Activated CD8-positive, alpha-beta memory T cell treated with anti-CD3 and anti-CD28 coated beads for 36 hours (primary cell): ENCODE data around the gene TNS3. TPM values are rescaled to one million over a fixed set of nuclear protein-coding genes. Genes with fewer than 3 reads are reported as not detected.

ENCODE experiments used
- CTCF ChIA-PET: fragments of 350-600 bp; sonication (Branson Sonifier 250); formaldehyde crosslinking; loops from one replicate; lab custom pipeline; 2021; ENCODE audit warnings: antibody characterized with exemption; lab: Charles Lee
- POLR2A ChIA-PET: fragments of 350-600 bp; sonication (Branson Sonifier 250); formaldehyde crosslinking; loops from one replicate; lab custom pipeline; 2021; ENCODE audit warnings: antibody characterized with exemption; lab: Charles Lee
- total RNA-seq, 2 experiments: library from RNA; stranded (reverse); gene quantifications; one replicate each; pipeline ENCODE4 v1.2.3, GENCODE V29; 2021

Gene TNS3
- total RNA-seq, 2 experiments from 2014 or later, result 1.4 to 2.0 TPM

- ChIA-PET POLR2A (no interaction called here), CTCF (no interaction called here)
Measured at GRCh38 chr7:47584536-47584895, 2.6 kb upstream of the TNS3 start.

GRCh38 chr7:47583739-47584535, 2.0 kb upstream of the TNS3 start:
- CTCF ChIA-PET, result no interaction called here
- POLR2A ChIA-PET, result no interaction called here

- ChIA-PET POLR2A (no interaction called here), CTCF (no interaction called here)
Measured at GRCh38 chr7:47582764-47583738, 1.1 kb upstream of the TNS3 start.

- CTCF ChIA-PET, result no interaction called here
- POLR2A ChIA-PET, result no interaction called here
Measured at GRCh38 chr7:47581438-47581803, 490 bp downstream of the TNS3 start.

GRCh38 chr7:47580811-47581331, 1.0 kb downstream of the TNS3 start:
- ChIA-PET POLR2A (no interaction called here), CTCF (no interaction called here)

- ChIA-PET POLR2A (no interaction called here), CTCF (no interaction called here)
Measured at GRCh38 chr7:47580175-47580706, 1.7 kb downstream of the TNS3 start.

- CTCF ChIA-PET, result no interaction called here
Measured at GRCh38 chr7:47579458-47579857, 2.5 kb downstream of the TNS3 start.

GRCh38 chr7:47578579-47579270, 3.2 kb downstream of the TNS3 start:
- ChIA-PET POLR2A (no interaction called here), CTCF (no interaction called here)

More at GRCh38 chr7:47579458-47579857, 2.5 kb downstream of the TNS3 start:
- POLR2A ChIA-PET, result no interaction called here

GRCh38 chr7:47577321-47577919, 4.5 kb downstream of the TNS3 start:
- POLR2A ChIA-PET, result no interaction called here
- CTCF ChIA-PET, result no interaction called here

- ChIA-PET CTCF (no interaction called here), POLR2A (no interaction called here)
Measured at GRCh38 chr7:47576866-47577306, 5.0 kb downstream of the TNS3 start.

- CTCF ChIA-PET, result no interaction called here
- POLR2A ChIA-PET, result no interaction called here
Measured at GRCh38 chr7:47576031-47576865, 5.7 kb downstream of the TNS3 start.

- ChIA-PET POLR2A (no interaction called here), CTCF (interaction anchor here (0.6 kb wide), 1 partner anchor 248 kb away, joined by 3 read pairs; no protein-coding TSS in a partner anchor)
Measured at GRCh38 chr7:47574482-47575329, 7.2 kb downstream of the TNS3 start.

- CTCF ChIA-PET, result no interaction called here
Measured at GRCh38 chr7:47573758-47574481, 8.0 kb downstream of the TNS3 start.

GRCh38 chr7:47572939-47573757, 8.8 kb downstream of the TNS3 start:
- CTCF ChIA-PET, result no interaction called here
- POLR2A ChIA-PET, result no interaction called here

More at GRCh38 chr7:47573758-47574481, 8.0 kb downstream of the TNS3 start:
- POLR2A ChIA-PET, result no interaction called here

- CTCF ChIA-PET, result no interaction called here
- POLR2A ChIA-PET, result no interaction called here
Measured at GRCh38 chr7:47572094-47572445, 9.8 kb downstream of the TNS3 start.
